Smooth muscle cell (in vitro differentiated cells): Measurements from ENCODE around the gene MIXL1. TPM values are rescaled to one million over a fixed set of nuclear protein-coding genes. Genes with fewer than 3 reads are reported as not detected.
A peak's percentile ranks its signal among the peaks of the same experiment; 100 is the strongest.

Experiments used
- DNase-seq: peaks from one replicate; lab custom pipeline; 2025; ENCODE audit not compliant: unreplicated experiment; lab: John Stamatoyannopoulos, UW
- H2AFZ ChIP-seq: fragments of 200-600 bp; sonication (generic); 2 replicates; pipeline ENCODE4 v1.6.0; 2016; ENCODE audit warnings: antibody characterized with exemption, low read depth, mild to moderate bottlenecking
- H3F3A ChIP-seq: fragments of 200-600 bp; sonication (generic); 2 replicates; pipeline ENCODE4 v1.6.0; 2017; ENCODE audit warnings: antibody characterized with exemption, low read depth
- H3K27ac ChIP-seq: fragments of 200-600 bp; sonication (generic); 2 replicates; pipeline ENCODE4 v1.5.1; 2016; ENCODE audit warnings: low read depth, mild to moderate bottlenecking
- H3K27me3 ChIP-seq: fragments of 200-600 bp; sonication (generic); 2 replicates; pipeline ENCODE4 v1.6.1; 2016; ENCODE audit warnings: low read depth, mild to moderate bottlenecking
- H3K36me3 ChIP-seq: fragments of 200-600 bp; sonication (generic); 2 replicates; pipeline ENCODE4 v1.5.1; 2016; ENCODE audit warnings: low read depth
- H3K4me1 ChIP-seq: fragments of 200-600 bp; sonication (generic); 2 replicates; pipeline ENCODE4 v1.5.1; 2016; ENCODE audit warnings: low read depth
- H3K4me2 ChIP-seq: fragments of 200-600 bp; sonication (generic); 2 replicates; pipeline ENCODE4 v1.6.0; 2016; ENCODE audit warnings: mild to moderate bottlenecking
- H3K4me3 ChIP-seq: fragments of 200-600 bp; sonication (generic); 2 replicates; pipeline ENCODE4 v1.5.1; 2016; ENCODE audit warnings: mild to moderate bottlenecking
- H3K79me2 ChIP-seq: fragments of 200-600 bp; sonication (generic); 2 replicates; pipeline ENCODE4 v1.6.0; 2016; ENCODE audit warnings: low read depth, mild to moderate bottlenecking
- H3K9ac ChIP-seq: fragments of 200-600 bp; sonication (generic); 2 replicates; pipeline ENCODE4 v1.6.0; 2016; ENCODE audit warnings: low read depth
- H3K9me3 ChIP-seq: fragments of 200-600 bp; sonication (generic); replicated peaks from 2 replicates; pipeline ENCODE4 v1.5.1; 2016; ENCODE audit warnings: low read depth
- H4K20me1 ChIP-seq: fragments of 200-600 bp; sonication (generic); 2 replicates; pipeline ENCODE4 v1.6.0; 2016; ENCODE audit warnings: low read depth
- WGBS: methylation state at CpG from one replicate; pipeline ENCODE4 v1.1.7; 2016; ENCODE audit warnings: low lambda C conversion rate; 5-methylcytosine and 5-hydroxymethylcytosine counted together
- polyA plus RNA-seq: library from polyadenylated mRNA; unstranded; fragments of >200 nt; fragmentation: Nextera tagmentation; extraction: Ambion mirVana; gene quantifications from 2 replicates; pipeline ENCODE4 v1.2.1, GENCODE V29; 2016
- total RNA-seq: library from RNA; depleted of rRNA; stranded (reverse); fragments of >200 nt; gene quantifications from 2 replicates; pipeline ENCODE4 v1.2.3, GENCODE V29; 2014
- TF ChIP-seq, protein P1 (sequence below): fragments of 200-600 bp; sonication (generic); IDR thresholded peaks from 2 replicates; pipeline ENCODE4 v1.5.1; 2017; ENCODE audit warnings: borderline replicate concordance, mild to moderate bottlenecking, antibody characterized with exemption; ENCODE audit not compliant: insufficient read depth, poor library complexity, severe bottlenecking

MIXL1 gene
- total and polyA plus RNA-seq, 2 experiments from 2014 or later: 0.04 to 0.27 TPM

DNA sequence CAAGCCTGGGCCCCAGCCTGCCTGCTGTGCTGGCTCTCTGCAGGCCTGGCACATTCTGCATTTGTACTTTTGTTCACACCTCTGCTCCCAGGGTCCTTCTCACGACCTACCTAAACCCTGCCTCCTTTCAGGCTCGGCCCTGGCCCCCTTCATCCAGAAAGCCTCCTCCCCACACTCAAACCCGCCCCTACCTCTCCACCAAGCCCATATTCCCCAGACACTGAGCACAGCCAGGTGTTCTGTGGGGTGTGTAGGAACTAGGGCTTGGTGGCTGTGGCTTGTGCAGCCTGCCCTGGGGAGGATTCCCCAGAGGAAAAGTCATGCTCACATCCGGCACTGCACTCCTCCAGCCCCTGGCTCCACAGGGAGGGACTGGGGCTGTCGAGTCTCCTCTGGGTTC, 8.2 kb upstream of the MIXL1 start:
- Histone ChIP-seq H3K27ac (no peak overlapping the region), H3K4me3 (no peak overlapping the region), H3K9me3 (no peaks in the 10 kb centered on the region), H3K4me2 (no peak overlapping the region), H4K20me1 (no peaks in the 10 kb centered on the region), H2AFZ (no peak overlapping the region), H3K36me3 (no peaks in the 10 kb centered on the region), H3K79me2 (no peaks in the 10 kb centered on the region), H3K27me3 (no peaks in the 10 kb centered on the region), H3K4me1 (no peaks in the 10 kb centered on the region), H3K9ac (no peak overlapping the region), H3F3A (no peaks in the 10 kb centered on the region)
- TF ChIP-seq, protein P1, sequence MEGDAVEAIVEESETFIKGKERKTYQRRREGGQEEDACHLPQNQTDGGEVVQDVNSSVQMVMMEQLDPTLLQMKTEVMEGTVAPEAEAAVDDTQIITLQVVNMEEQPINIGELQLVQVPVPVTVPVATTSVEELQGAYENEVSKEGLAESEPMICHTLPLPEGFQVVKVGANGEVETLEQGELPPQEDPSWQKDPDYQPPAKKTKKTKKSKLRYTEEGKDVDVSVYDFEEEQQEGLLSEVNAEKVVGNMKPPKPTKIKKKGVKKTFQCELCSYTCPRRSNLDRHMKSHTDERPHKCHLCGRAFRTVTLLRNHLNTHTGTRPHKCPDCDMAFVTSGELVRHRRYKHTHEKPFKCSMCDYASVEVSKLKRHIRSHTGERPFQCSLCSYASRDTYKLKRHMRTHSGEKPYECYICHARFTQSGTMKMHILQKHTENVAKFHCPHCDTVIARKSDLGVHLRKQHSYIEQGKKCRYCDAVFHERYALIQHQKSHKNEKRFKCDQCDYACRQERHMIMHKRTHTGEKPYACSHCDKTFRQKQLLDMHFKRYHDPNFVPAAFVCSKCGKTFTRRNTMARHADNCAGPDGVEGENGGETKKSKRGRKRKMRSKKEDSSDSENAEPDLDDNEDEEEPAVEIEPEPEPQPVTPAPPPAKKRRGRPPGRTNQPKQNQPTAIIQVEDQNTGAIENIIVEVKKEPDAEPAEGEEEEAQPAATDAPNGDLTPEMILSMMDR: no peak
- DNase-seq: no peak
- WGBS: 53% methylated on average over 5 of the region's 5 CpGs

DNA sequence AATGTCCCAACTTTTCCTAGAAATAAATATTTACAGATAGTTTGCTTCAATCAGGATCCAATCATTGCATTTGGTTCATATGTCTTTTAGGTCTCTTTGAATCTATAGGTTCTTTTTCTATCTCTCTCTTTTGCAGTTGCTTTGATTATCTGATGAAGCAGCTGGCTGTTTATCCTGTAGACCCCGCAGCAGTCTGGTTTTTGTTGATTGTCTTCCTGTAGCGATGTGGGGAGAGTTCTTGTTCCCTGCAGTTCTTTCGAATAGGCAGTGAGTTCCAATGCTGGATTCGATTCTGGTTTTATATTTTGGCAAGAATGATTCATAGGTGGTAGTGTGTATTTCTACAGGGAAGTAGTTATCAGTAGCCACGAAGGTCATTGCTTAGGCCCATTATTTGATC, 7.4 kb upstream of the MIXL1 start:
- no peak overlapping the region for H2AFZ ChIP-seq
- no peak overlapping the region for H3K9ac ChIP-seq
- 54% methylated on average over 5 of the region's 5 CpGs for WGBS
- no peaks in the 10 kb centered on the region for H3K27me3 ChIP-seq
- H3F3A ChIP-seq: no peaks in the 10 kb centered on the region
- H3K36me3 ChIP-seq: no peaks in the 10 kb centered on the region
- H3K4me1 ChIP-seq: no peaks in the 10 kb centered on the region
- no peaks in the 10 kb centered on the region for H3K79me2 ChIP-seq
- DNase-seq: no peak
- H3K4me3 ChIP-seq: no peak overlapping the region
- H4K20me1 ChIP-seq: no peaks in the 10 kb centered on the region
- H3K4me2 ChIP-seq: no peak overlapping the region
- H3K27ac ChIP-seq: no peak overlapping the region
- H3K9me3 ChIP-seq: no peaks in the 10 kb centered on the region
- TF ChIP-seq, protein P1: no peak

DNA sequence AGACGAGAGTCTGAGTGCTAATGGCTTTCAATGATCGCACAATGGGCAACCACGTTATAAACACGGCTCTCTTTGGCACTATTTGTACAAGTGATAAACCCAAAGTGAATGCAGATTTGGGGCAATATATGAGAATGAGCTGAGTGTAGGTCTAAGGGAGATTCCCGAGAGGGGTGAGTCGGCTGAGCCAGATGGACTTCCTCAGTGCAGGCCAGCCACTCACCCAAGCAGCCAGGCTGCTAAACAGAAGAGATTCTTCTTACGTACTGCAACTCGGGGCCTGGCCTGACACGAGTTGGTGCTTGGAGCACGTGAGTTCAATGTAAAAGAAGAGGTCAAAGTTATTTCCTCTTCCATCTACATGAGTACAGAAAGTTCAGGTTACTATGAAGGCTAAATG, 6.2 kb upstream of the MIXL1 start:
- H3K36me3 ChIP-seq: no peaks in the 10 kb centered on the region
- H3K79me2 ChIP-seq: no peaks in the 10 kb centered on the region
- 68% methylated on average over 10 of the region's 10 CpGs for WGBS
- no peak overlapping the region for H2AFZ ChIP-seq
- DNase-seq: no peak
- no peaks in the 10 kb centered on the region for H4K20me1 ChIP-seq
- H3K4me2 ChIP-seq: no peak overlapping the region
- no peaks in the 10 kb centered on the region for H3K4me1 ChIP-seq
- no peak overlapping the region for H3K9ac ChIP-seq
- TF ChIP-seq, protein P1: no peak
- H3K9me3 ChIP-seq: no peaks in the 10 kb centered on the region
- H3K27me3 ChIP-seq: no peaks in the 10 kb centered on the region
- H3K27ac ChIP-seq: no peak overlapping the region
- no peaks in the 10 kb centered on the region for H3F3A ChIP-seq
- no peak overlapping the region for H3K4me3 ChIP-seq

DNA sequence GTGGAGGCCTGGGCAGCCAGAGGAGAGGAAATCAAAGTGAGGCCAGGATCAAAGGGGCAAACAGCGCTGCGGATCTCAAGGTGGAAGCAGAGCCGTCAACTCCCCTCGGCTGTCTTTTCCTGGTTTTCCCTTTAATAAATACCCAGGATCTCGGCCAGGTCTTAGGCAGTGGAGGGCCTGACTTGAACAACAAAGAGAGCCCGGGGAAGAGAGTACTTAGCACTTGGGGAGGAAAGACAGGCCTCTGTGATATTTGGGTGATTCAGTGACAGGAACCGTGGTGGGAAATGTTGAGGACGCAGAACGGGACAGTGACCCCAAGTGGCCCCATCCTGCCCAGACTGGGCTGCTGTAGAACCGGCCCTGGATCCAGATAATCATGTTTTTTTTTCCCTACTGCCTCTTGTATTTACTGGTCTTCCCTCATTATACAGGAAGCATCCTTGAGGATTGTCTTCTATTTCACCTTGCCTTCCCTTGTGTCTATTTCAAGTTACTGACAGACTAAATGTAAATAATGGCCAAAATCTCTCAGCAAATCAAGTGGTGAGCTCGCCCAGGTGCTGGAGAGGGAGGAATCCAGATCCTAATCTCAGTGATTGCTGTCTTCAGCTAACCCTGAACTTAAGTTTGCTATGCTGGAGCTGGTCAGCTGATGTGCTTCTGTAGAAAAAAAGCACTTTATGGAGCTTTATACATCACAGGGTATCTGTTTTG, 2.8 kb upstream of the MIXL1 start:
- H3F3A ChIP-seq: no peaks in the 10 kb centered on the region
- no peaks in the 10 kb centered on the region for H3K36me3 ChIP-seq
- peaks cover 23% of the 10 kb centered on the region for H3K27me3 ChIP-seq
- H4K20me1 ChIP-seq: no peaks in the 10 kb centered on the region
- TF ChIP-seq, protein P1: no peak
- no peak for DNase-seq
- H3K4me2 ChIP-seq: no peak overlapping the region
- no peaks in the 10 kb centered on the region for H3K4me1 ChIP-seq
- no peak overlapping the region for H3K4me3 ChIP-seq
- no peaks in the 10 kb centered on the region for H3K79me2 ChIP-seq
- no peak overlapping the region for H3K27ac ChIP-seq
- H3K9me3 ChIP-seq: no peaks in the 10 kb centered on the region
- H3K9ac ChIP-seq: no peak overlapping the region
- H2AFZ ChIP-seq: peak overlapping the region; percentile 10
- WGBS: 29% methylated on average over 11 of the region's 11 CpGs
